Kidney epithelial cell (primary cell): ENCODE data around the gene HCN2. TPM values are rescaled to one million over a fixed set of nuclear protein-coding genes. Genes with fewer than 3 reads are reported as not detected.

Source experiments
- DNase-seq: peaks from one replicate; pipeline ENCODE4 v3.0.0-alpha.2; 2010; ENCODE audit warnings: low read depth
- H3K27me3 ChIP-seq: 2 replicates; pipeline ENCODE4 v1.6.0; 2011; ENCODE audit warnings: low read length; ENCODE audit not compliant: control insufficient read depth, insufficient read depth
- H3K36me3 ChIP-seq: 2 replicates; pipeline ENCODE4 v1.5.1; 2011; ENCODE audit warnings: low read length; ENCODE audit not compliant: control insufficient read depth, insufficient read depth
- H3K4me3 ChIP-seq: 2 replicates; pipeline ENCODE4 v1.5.1; 2011; ENCODE audit warnings: low read depth, mild to moderate bottlenecking, control low read depth, low read length
- CTCF ChIP-seq: IDR thresholded peaks from 2 replicates; pipeline ENCODE4 v1.5.1; 2011; ENCODE audit warnings: mild to moderate bottlenecking, moderate library complexity, low read length, control low read depth, inconsistent platforms; ENCODE audit not compliant: insufficient read depth, poor library complexity, severe bottlenecking
- total RNA-seq: library from RNA; depleted of rRNA; stranded (reverse); fragments of >200 nt; gene quantifications from 2 replicates; pipeline ENCODE4 v1.2.3, GENCODE V29; 2015

The HCN2 gene
- total RNA-seq, 1 donor from 2014 or later, result 0.13 TPM

GRCh38 chr19:661427-662196 lies 71.9 kb downstream of the HCN2 start:
- Histone ChIP-seq H3K36me3 (no peaks in the 10 kb centered on the region), H3K4me3 (peak overlapping the region; percentile 95), H3K27me3 (no peaks in the 10 kb centered on the region)
- DNase-seq, result no peak
- no peak for TF ChIP-seq CTCF

GRCh38 chr19:662207-662961 lies 72.7 kb downstream of the HCN2 start:
- no peaks in the 10 kb centered on the region for H3K27me3 ChIP-seq
- peak overlapping the region; percentile 95 for H3K4me3 ChIP-seq
- no peaks in the 10 kb centered on the region for H3K36me3 ChIP-seq
- no peak for DNase-seq
- no peak for TF ChIP-seq CTCF

GRCh38 chr19:662962-663681 lies 73.4 kb downstream of the HCN2 start, which contains the start of gene RNF126:
TSS of gene RNF126 (minus strand) at chr19:663214. CDS start at chr19:663121, 93 bp downstream.
- H3K27me3 ChIP-seq, result no peaks in the 10 kb centered on the region
- peak within 1 kb of the TSS; percentile 95 for H3K4me3 ChIP-seq
- TF ChIP-seq CTCF, result no peak
- DNase-seq, result no peak
- no peaks in the 10 kb centered on the region for H3K36me3 ChIP-seq

GRCh38 chr19:663682-664117 lies 74.0 kb downstream of the HCN2 start:
- H3K36me3 ChIP-seq, result no peaks in the 10 kb centered on the region
- TF ChIP-seq CTCF, result no peak
- H3K4me3 ChIP-seq, result peak overlapping the region; percentile 47
- H3K27me3 ChIP-seq, result no peaks in the 10 kb centered on the region
- no peak for DNase-seq

GRCh38 chr19:664913-665443 lies 75.3 kb downstream of the HCN2 start:
- no peaks in the 10 kb centered on the region for H3K27me3 ChIP-seq
- peak; percentile 96 for TF ChIP-seq CTCF
- H3K4me3 ChIP-seq, result no peak overlapping the region
- no peaks in the 10 kb centered on the region for H3K36me3 ChIP-seq
- DNase-seq, result no peak

Other genes with a start within 250 kb of the HCN2 start
- 12.7 and 18.4 TPM in 2 replicates for gene MIER2, start 245.1 kb upstream of the HCN2 start, total RNA-seq
- gene C2CD4C, start 180.7 kb upstream of the HCN2 start, total RNA-seq, result not detected in 2 replicates
- 15.2 and 19.5 TPM in 2 replicates for gene SHC2, start 128.8 kb upstream of the HCN2 start, total RNA-seq
- gene MADCAM1, start 93.4 kb upstream of the HCN2 start, total RNA-seq, result 0.14 and 0.46 TPM in 2 replicates
- 52.7 and 68.8 TPM in 2 replicates for gene TPGS1, start 82.4 kb upstream of the HCN2 start, total RNA-seq
- gene CDC34, start 58.1 kb upstream of the HCN2 start, total RNA-seq, result 168 and 194 TPM in 2 replicates
- gene GZMM, start 45.8 kb upstream of the HCN2 start, total RNA-seq, result not detected in 2 replicates
- 838 and 979 TPM in 2 replicates for gene BSG, start 17.3 kb upstream of the HCN2 start, total RNA-seq
- gene POLRMT, start 43.7 kb downstream of the HCN2 start, total RNA-seq, result 47.6 and 50.0 TPM in 2 replicates
- gene FGF22, start 50.0 kb downstream of the HCN2 start, total RNA-seq, result not detected in 2 replicates
- gene RNF126, start 73.3 kb downstream of the HCN2 start, total RNA-seq, result 77.6 and 107 TPM in 2 replicates
- gene FSTL3, start 86.5 kb downstream of the HCN2 start, total RNA-seq, result 378 and 504 TPM in 2 replicates
- not detected in 2 replicates for gene PRSS57, start 105.6 kb downstream of the HCN2 start, total RNA-seq
- gene PALM, start 119.1 kb downstream of the HCN2 start, total RNA-seq, result 42.8 and 49.8 TPM in 2 replicates
- 45.6 and 52.4 TPM in 2 replicates for gene MISP, start 161.2 kb downstream of the HCN2 start, total RNA-seq
- 268 and 349 TPM in 2 replicates for gene PTBP1, start 207.6 kb downstream of the HCN2 start, total RNA-seq
- gene PLPPR3, start 232.1 kb downstream of the HCN2 start, total RNA-seq, result 2.9 and 4.1 TPM in 2 replicates
- gene AZU1, start 238.0 kb downstream of the HCN2 start, total RNA-seq, result not detected in 2 replicates